ENCODE measurements around the gene UBAC1.

DNA sequence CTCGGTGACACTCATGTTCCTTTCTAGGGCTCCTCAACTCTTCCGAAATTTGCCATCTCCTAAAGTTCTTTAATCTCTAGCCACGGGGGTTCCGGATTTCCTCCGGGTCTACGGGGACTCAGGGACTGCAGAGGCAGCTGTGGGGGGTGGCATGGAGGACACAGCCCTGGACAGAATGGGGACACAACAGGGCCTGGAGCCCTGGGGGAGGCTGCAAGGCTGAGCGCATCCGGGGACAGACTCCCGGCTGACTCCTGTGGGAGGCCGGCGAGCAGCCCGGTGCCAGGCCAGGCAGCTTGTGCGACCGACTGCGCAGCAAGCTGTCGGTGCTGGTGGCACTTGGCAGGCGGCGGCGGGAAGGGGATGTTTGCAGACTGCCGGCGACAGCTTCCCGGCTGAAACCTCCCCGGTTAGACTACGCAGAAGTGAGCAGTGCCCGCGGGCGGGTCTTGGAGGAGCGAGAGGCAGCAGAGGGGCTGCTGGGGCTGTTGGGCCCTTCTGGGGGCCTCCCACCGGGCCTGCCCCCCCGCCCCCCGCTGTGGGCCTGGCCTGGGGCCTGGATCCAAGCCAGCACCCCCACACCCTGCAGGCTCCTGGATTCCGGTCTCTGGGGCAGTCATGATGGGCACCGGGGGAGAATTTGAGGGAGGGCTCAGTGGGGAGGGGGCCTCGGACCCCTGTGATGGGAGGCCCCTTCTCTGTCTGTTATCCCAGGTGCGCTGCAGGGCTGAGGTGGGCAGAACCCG, 28.7 kb upstream of the UBAC1 start:
- TF ChIP-seq EZH2 (IDR thresholded peaks at IDR 0.05) (no peak), POLR2AphosphoS5 (IDR thresholded peaks at IDR 0.05; ENCODE audit: borderline replicate concordance, low read depth, low read length) (no peak)

Measured in SK-N-MC (cell line).